Kasumi-1 (cell line): ENCODE measurements around the gene CA11.
"Not testable (repeated sequence)": the region's sequence is repeated elsewhere in the genome, so short reads cannot be mapped to it uniquely, and the experiment has no call there.

Experiments
- DNase-seq, 2 experiments: peaks; one replicate each; lab custom pipeline; 2025; lab: John Stamatoyannopoulos, UW

CA11 gene

GRCh38 chr19:48646001-48646721 is at the start of gene CA11:
Gene CA11 (minus strand): TSS chr19:48646187. CDS start chr19:48645632, 555 bp downstream.
- peak in 1 of 2 experiments; percentile 65 for DNase-seq

DNA sequence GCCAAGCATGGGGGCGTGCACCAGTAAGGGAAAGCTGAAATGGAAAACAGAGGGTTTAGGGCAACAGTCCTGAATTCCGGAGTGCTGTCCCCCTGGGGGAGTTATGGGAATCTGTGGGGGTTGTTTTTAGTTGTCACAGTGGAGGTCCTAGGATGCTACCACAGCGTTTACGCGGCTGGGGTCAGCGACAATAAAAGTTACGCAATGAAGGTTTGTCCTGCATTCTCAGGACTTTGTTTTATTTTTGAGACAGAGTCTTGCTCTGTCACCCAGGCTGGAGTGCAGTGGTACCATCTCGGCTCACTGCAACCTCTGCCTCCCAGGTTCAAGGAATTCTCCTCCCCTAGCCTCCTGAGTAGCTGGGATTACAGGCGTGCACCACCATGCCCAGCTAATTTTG is 47.6 kb upstream of the CA11 start:
- DNase-seq, result not testable (repeated sequence)

DNA sequence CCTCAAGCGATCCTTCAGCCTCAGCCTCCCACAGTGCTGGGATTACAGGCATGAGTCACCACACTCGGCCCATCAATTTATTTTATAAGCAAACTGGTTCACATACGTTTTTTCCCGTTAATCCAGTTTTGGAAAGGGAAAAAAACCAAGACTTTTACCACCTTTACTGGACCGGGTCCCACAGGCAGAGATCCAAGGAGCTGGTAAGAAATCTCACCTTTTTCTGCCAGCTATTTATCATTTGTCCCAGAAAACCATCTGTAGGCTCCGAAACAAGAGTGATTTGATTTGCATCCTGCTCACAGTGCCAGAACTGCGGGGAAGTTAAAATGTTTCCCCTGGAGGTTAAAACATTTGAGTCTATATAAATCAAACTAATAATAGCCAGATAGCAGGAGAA is 43.5 kb upstream of the CA11 start:
- DNase-seq, result no peak

DNA sequence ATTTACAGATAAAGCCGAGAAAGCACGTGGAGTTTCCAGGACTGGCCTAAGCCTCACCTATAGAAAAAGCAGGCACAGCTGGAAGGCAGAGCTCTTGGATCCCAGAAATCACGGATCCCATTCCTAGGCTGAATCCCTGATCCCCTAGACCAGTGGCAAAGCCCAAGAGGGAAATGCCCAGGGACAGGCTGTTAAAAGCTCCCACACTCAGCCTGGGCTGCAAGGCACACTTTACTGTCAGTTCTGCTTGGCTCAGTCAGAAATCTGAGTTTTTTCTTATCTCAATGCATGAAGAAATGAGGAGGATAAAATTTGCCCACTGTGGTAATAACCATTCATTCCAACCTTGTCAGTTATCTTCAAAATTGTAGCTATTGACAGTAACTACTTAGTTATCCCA is 41.8 kb upstream of the CA11 start:
- no peak for DNase-seq

- not testable (repeated sequence) for DNase-seq
These were observed 40.6 kb upstream of the CA11 start for GRCh38 chr19:48686637-48687036.

- no peak for DNase-seq
These were observed 40.1 kb upstream of the CA11 start for GRCh38 chr19:48686088-48686487.

- DNase-seq, result no peak
These were observed 39.6 kb upstream of the CA11 start for GRCh38 chr19:48685583-48685982.

DNA sequence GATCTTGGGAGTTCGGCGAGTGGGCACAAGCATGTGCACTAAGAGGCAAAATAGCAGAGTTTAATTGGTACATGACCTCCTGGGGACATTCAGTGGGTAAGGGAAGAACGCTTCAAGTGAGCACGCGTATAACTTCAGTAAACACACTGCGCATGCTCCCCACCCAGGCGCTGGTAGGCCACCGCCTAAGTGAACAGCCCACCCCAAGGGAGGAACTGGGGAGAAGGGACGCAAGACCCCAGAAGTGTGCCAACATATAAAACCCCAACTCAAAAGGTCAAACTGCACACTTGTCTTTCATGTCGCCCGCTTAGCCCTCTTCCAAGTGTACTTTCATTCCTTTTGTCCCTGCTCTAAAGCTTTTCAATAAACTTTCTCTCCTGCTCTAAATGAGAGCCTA is 37.4 kb upstream of the CA11 start:
- no peak for DNase-seq

GRCh38 chr19:48681127-48681470 is 35.1 kb upstream of the CA11 start:
- no peak for DNase-seq

DNA sequence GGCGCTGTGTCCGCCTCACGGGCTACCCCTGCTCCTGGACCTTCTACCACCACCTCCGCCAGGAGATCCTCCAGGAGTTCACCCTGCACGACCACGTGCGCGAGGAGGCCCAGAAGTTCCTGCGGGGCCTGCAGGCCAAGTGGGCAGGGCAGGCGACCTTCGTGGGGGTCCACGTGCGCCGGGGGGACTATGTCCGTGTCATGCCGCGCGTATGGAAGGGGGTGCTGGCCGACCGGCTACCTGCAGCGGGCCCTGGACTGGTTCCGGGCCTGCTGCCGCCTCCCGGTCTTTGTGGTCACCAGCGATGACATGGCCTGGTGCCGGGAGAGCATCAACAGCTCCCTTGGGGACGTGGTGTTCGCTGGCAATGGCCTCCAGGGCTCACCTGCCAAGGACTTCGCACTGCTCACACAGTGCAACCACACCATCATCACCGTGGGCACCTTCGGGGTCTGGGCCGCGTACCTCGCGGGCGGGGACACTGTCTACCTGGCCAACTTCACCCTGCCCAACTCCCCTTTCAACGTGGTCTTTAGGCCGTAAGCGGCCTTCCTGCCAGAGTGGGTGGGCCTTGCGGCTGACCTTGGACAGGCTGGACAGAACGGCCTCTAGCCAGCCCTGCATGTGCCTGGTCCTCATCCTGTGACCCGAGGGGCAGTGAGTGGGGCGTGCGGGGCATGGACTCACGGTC is 34.6 kb upstream of the CA11 start:
- no peak for DNase-seq

GRCh38 chr19:48680006-48680405 is 34.0 kb upstream of the CA11 start:
- DNase-seq, result not testable (repeated sequence)

DNA sequence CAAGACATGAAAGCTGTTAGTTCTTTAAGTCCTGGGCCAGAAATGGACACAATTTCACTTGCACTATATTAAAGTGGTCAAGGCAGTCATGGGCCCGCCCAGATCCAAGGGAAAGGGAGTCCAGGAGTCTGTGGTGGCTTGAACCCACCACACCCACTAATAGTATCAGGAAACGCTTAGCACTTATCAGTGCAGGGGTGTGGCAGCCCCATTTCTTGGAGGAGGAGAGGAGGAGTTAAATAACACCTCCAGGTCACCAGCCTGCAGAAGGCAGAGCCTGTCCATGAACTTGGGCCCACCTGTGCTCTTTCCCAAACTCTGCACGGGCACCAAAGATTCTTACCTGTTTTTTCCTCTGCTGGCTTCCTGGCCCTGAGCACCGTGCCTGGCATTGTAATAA is 32.2 kb upstream of the CA11 start:
- no peak for DNase-seq

GRCh38 chr19:48676887-48677286 is 30.9 kb upstream of the CA11 start:
- DNase-seq, result no peak

GRCh38 chr19:48676487-48676886 is 30.5 kb upstream of the CA11 start:
- DNase-seq, result no peak

DNA sequence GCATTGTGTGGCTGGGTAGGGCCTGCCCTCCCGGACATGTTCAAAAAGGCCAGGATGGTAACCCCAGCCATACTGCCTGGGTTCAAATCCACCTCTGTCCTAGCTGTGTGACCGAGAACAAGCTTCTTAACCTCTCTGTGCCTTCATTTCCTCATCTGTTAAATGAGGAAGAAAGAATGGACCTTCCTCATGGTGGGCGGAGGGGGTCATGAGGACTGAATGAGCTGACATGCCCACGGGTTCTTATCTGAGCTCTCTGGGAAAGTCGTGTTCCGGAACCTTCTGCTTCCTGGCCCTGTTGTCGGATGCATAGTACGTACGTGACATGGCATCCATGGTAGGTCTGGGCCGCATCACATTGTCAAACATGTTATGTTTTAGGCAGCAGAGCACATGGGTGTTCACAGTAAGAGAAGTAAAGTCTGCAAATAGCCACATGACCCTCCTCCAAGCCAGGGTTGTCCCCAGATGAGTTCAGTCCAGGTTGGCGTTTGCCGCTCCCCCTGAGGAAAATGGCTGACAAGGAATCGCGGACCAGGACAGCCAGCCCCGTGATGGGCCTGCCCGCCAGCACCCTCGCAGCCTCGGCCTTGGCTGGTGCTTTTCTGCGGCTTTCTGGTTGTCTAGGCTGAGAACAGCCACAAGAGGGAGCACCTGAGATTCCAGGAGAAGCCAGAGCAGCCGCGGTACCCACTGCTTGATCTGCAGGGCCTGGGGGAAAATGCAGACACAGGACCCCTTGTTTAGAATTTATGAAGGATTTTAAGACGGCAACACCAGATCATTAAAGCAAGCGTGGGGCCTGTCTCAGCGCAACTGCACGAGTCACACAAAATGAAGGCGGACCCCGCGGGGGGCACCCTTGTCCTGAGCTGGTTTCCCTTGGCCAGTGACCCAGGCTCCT is 29.2 kb upstream of the CA11 start:
- DNase-seq, result peak; percentile 83

DNA sequence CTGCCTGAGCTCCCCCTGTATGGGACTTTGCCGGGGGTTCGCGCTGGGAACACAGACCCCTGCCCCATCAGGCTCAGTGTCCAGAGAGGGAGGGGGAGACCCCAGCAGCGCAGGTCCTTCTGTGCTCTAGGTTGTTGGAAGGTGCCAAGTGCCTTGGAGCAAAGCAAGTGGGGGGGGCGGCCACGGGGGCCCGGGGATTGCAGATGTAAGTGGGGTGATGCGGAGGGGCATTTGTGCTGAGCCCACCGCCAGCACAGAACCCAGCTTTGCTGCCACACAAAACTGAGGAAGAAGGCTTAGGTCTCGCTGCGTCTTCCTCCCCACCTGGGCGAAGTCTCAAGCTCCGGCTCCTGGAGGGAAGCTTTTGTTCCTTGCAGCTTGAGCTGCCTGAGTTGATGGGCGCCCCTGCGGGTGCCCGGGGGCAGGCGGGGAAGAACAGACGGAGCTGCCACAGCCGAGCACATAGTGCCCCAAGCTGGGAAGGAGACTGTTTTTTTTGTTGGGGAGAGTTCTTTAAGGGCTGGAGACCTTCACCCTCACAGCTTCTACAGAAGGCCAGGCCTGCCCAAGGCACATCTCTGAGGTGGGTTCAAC is 28.3 kb upstream of the CA11 start:
- DNase-seq, result no peak

- no peak for DNase-seq
These were observed 27.6 kb upstream of the CA11 start for GRCh38 chr19:48673436-48674100.

- no peak for DNase-seq
These were observed 27.0 kb upstream of the CA11 start, which contains the start of gene NTN5 for GRCh38 chr19:48672994-48673393. Gene NTN5 (minus strand): TSS chr19:48673017. CDS start chr19:48670986, 2,031 bp downstream.

- DNase-seq, result no peak
These were observed 25.5 kb upstream of the CA11 start for GRCh38 chr19:48671446-48671995.

GRCh38 chr19:48670699-48671445 is 24.9 kb upstream of the CA11 start:
- DNase-seq, result no peak
